ENCODE data around the gene MRPS31.

DNA sequence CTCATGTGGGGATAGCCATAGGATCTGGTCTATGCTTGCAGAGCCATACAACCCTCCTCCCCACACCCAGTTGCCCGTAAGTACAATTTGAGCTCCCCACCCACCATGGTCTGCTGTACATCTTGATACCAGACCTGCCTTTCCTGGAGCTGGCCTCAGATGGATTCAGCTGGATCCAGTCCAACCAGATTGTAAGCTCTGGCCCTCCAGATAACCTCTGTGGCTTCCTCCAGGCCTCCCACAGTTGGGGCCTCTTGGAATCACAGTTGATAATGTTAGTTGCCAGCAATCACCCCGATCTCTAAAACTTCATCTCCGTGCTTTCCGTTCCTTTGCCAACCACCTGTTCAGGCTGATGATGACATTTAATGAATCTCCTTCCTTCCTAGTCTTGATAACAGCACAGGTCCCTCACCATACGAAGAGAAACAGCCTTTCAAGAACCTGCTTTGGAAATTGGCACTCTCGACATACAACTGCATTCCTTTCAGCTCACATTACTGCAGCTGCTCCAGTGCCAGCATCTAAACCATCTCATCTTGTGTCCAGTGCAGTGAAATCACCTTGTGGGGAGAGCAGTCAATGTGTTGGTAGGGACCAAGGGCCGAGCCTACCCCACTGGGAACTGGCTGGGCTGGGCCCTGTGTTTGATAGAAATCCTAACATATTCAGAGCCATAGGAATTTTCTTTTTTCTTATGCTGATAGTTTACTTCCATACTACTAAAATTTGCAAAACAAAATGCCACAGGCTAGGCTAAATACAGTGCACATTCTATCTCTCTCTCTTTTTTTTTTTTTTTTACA, 89.4 kb downstream of the MRPS31 start:
- no peak for TF ChIP-seq EP300 (IDR thresholded peaks at IDR 0.05)
- TF ChIP-seq POLR2A (IDR thresholded peaks at IDR 0.05) = no peak
- TF ChIP-seq, protein P1, sequence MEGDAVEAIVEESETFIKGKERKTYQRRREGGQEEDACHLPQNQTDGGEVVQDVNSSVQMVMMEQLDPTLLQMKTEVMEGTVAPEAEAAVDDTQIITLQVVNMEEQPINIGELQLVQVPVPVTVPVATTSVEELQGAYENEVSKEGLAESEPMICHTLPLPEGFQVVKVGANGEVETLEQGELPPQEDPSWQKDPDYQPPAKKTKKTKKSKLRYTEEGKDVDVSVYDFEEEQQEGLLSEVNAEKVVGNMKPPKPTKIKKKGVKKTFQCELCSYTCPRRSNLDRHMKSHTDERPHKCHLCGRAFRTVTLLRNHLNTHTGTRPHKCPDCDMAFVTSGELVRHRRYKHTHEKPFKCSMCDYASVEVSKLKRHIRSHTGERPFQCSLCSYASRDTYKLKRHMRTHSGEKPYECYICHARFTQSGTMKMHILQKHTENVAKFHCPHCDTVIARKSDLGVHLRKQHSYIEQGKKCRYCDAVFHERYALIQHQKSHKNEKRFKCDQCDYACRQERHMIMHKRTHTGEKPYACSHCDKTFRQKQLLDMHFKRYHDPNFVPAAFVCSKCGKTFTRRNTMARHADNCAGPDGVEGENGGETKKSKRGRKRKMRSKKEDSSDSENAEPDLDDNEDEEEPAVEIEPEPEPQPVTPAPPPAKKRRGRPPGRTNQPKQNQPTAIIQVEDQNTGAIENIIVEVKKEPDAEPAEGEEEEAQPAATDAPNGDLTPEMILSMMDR (IDR thresholded peaks at IDR 0.05) = no peak

Measured in tibial nerve (tissue), 4 donors.